HEK293T (cell line): Measurements from ENCODE around the gene MKNK1.

Source experiments
- CTCF ChIA-PET: fragments of 350-600 bp; formaldehyde crosslinking; extraction: SDS; loops from one replicate; lab custom pipeline; 2021; ENCODE audit warnings: antibody characterized with exemption, inconsistent platforms; lab: Yijun Ruan, JAX
- POLR2A ChIA-PET: fragments of 350-600 bp; formaldehyde crosslinking; extraction: SDS; loops from one replicate; lab custom pipeline; 2020; ENCODE audit warnings: antibody characterized with exemption, inconsistent platforms; lab: Yijun Ruan, JAX
- DNase-seq: peaks from one replicate; pipeline ENCODE4 v3.0.0; 2012; ENCODE audit warnings: mixed read lengths; ENCODE audit errors: extremely low spot score
- ARNT ChIP-seq: fragments of 450-650 bp; IDR thresholded peaks from 2 replicates; pipeline ENCODE4 v1.6.1; 2017; ENCODE audit warnings: mild to moderate bottlenecking
- BHLHE40 ChIP-seq: fragments of 450-650 bp; IDR thresholded peaks from 2 replicates; pipeline ENCODE4 v1.6.1; 2016; ENCODE audit warnings: mild to moderate bottlenecking, moderate library complexity, borderline replicate concordance
- CTBP1 ChIP-seq: fragments of 450-650 bp; IDR thresholded peaks from 2 replicates; pipeline ENCODE4 v1.6.1; 2016; ENCODE audit warnings: borderline replicate concordance
- ELF4 ChIP-seq: fragments of 450-650 bp; IDR thresholded peaks from 2 replicates; pipeline ENCODE4 v1.6.1; 2017; ENCODE audit warnings: antibody characterized with exemption
- FOXA1 ChIP-seq: fragments of 450-650 bp; IDR thresholded peaks from 2 replicates; pipeline ENCODE4 v1.6.1; 2016; ENCODE audit warnings: mild to moderate bottlenecking
- FOXK2 ChIP-seq: fragments of 450-650 bp; IDR thresholded peaks from 2 replicates; pipeline ENCODE4 v1.6.1; 2016; ENCODE audit warnings: mild to moderate bottlenecking
- FOXM1 ChIP-seq: fragments of 450-650 bp; IDR thresholded peaks from 2 replicates; pipeline ENCODE4 v1.6.1; 2017; ENCODE audit warnings: mild to moderate bottlenecking, borderline replicate concordance
- HDGF ChIP-seq: fragments of 450-650 bp; IDR thresholded peaks from 2 replicates; pipeline ENCODE4 v1.6.1; 2017; ENCODE audit warnings: antibody characterized with exemption, borderline replicate concordance
- L3MBTL2 ChIP-seq: fragments of 450-650 bp; conservative IDR thresholded peaks from 2 replicates; pipeline ENCODE4 v1.6.1; 2016; ENCODE audit warnings: mild to moderate bottlenecking
- LEF1 ChIP-seq: fragments of 450-650 bp; IDR thresholded peaks from 2 replicates; pipeline ENCODE4 v1.6.1; 2017; ENCODE audit warnings: mild to moderate bottlenecking, borderline replicate concordance
- NFRKB ChIP-seq: fragments of 450-650 bp; IDR thresholded peaks from 2 replicates; pipeline ENCODE4 v1.6.1; 2016; ENCODE audit warnings: mild to moderate bottlenecking, moderate library complexity
- SP1 ChIP-seq: fragments of 450-650 bp; IDR thresholded peaks from 2 replicates; pipeline ENCODE4 v1.6.1; 2017
- SUZ12 ChIP-seq: fragments of 450-650 bp; IDR thresholded peaks from 2 replicates; pipeline ENCODE4 v1.6.1; 2016; ENCODE audit warnings: mild to moderate bottlenecking
- TARDBP ChIP-seq: fragments of 450-650 bp; IDR thresholded peaks from 2 replicates; pipeline ENCODE4 v1.6.1; 2016
- ZNF384 ChIP-seq: fragments of 450-650 bp; IDR thresholded peaks from 2 replicates; pipeline ENCODE4 v1.6.1; 2016
- TF ChIP-seq, protein P1 (sequence below): fragments of 450-650 bp; IDR thresholded peaks from 2 replicates; pipeline ENCODE4 v1.6.1; 2016

The MKNK1 gene

DNA sequence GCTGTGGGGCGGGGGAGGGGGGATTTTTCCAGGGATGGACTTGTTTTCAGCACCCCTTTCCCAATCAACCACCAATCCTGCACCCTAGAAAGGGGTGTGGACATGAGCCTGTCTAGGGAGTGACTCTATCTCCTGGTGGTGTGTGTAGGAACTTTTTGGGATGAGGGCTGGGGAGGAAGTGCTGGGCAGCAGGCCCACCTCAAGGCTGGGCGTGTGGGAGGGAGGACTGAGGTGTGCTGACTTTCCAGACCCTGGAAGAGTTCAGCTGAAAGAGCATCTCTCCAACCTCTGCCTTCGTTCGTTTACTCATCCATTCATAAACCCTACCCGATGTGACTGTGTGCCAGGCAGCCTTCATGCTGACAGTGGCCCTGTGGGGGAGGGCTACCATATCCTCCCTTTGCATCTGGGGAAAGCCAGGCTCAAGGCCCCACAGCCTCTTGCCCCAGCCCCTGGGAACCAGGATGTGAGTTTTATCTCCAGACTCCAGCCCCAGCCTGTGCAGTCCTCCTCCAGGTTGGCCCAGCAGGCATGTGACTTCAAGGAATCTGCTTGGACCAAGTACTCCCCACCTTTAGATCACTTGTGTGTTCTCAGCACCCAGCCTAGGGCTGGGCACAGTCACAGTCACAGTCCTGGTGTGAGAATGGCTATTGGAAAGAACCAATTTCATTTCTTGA lies 59.4 kb downstream of the MKNK1 start:
- no peak for DNase-seq
- ChIA-PET POLR2A (no interaction called here), CTCF (interaction anchor here (0.6 to 2.2 kb wide), 2 partner anchors 98 to 110 kb away, joined by 4 to 9 read pairs; no protein-coding TSS in a partner anchor)
- TF ChIP-seq SUZ12: no peak
- TF ChIP-seq TARDBP: no peak
- no peak for TF ChIP-seq LEF1
- TF ChIP-seq ZNF384: no peak
- no peak for TF ChIP-seq FOXM1
- TF ChIP-seq, protein P1, sequence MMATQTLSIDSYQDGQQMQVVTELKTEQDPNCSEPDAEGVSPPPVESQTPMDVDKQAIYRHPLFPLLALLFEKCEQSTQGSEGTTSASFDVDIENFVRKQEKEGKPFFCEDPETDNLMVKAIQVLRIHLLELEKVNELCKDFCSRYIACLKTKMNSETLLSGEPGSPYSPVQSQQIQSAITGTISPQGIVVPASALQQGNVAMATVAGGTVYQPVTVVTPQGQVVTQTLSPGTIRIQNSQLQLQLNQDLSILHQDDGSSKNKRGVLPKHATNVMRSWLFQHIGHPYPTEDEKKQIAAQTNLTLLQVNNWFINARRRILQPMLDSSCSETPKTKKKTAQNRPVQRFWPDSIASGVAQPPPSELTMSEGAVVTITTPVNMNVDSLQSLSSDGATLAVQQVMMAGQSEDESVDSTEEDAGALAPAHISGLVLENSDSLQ: no peak
- TF ChIP-seq HDGF: no peak
- no peak for TF ChIP-seq FOXA1
- TF ChIP-seq BHLHE40: no peak
- no peak for TF ChIP-seq L3MBTL2
- TF ChIP-seq ARNT: no peak
- TF ChIP-seq FOXK2: no peak

DNA sequence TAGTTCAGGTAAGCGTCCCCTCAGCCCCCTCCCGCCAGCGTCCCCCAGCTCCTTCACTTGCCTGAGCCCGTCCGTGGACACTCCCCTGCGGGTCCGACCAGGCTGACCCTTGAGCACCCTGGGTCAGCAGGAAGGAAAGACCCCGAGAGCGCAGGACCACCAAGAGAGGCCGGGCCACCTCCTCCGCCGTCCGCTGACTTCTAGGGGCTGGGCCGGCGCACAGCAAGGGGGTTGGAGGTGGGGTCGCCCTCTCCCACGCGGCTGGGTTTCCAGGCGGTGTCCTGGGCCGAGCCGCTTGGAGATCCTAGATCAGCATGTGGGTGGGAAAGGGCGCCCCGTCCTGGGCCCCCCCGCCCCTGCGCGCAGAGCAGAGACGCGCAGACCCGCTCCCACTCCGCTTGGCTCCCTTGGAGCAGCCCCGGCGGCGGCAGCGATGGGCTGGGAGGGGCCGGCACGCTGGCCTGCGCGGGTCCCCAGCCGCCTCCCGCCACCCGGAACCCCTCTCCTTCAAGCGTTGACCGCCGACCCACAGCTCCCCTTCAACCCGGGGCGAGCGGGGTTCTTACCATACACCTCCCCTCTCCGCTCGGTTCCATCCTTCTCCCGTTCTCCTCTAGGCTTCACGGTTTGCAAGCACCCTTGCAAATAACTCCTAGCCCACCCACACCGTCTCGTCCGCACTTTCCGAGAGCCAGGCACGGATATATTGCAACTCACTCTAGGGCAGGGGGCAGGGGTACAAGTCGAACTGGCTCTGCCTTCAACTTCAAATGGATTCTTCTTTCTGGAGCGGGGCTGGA lies 60.1 kb downstream of the MKNK1 start:
- ChIA-PET POLR2A (no interaction called here), CTCF (interaction anchor here (2.2 kb wide), 1 partner anchor 97 kb away, joined by 9 read pairs; no protein-coding TSS in a partner anchor)
- DNase-seq: no peak
- TF ChIP-seq BHLHE40: no peak
- no peak for TF ChIP-seq ARNT
- no peak for TF ChIP-seq LEF1
- TF ChIP-seq HDGF: no peak
- TF ChIP-seq SP1: no peak
- no peak for TF ChIP-seq ELF4
- no peak for TF ChIP-seq FOXM1
- TF ChIP-seq FOXK2: no peak
- no peak for TF ChIP-seq SUZ12
- no peak for TF ChIP-seq CTBP1
- no peak for TF ChIP-seq NFRKB
- no peak for TF ChIP-seq ZNF384

DNA sequence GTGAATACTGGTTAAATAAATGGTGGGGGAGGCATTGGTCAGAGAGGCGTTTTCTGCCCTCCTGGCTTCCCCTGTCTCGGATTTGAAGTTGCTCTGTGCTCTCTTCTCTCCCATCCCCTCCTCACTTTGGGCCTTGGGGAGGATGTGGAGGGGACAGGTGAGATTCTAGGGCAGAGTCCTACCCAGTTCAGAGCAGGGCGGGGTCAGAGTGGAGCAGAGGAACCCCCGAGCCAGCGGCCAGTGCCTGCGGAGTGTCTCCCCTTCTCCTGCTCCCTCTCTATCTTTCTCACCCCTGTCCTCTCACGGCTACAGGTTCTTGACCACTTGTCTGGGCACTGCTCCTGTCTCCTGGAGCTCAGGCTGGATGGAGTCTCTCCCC lies 60.7 kb downstream of the MKNK1 start:
- CTCF ChIA-PET: no interaction called here
- POLR2A ChIA-PET: no interaction called here
- no peak for DNase-seq

DNA sequence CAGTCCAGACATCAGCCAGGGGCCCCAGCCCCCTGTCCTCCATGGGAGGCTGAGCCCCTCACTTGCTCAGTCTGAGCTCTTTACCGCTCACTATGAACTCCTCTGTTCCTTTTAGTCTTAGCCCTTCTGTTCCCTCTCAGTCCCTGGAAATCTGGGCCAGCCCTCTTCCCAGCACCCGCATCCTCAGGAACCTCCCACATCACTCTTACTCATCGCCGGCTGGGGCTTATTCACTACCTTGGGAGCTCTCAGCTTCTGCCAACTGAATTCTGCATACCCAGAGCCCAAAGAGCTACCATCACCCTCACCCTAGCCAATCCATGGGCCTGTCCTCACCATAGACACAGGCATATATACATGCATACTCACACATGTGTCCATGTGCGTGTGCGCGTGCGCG lies 64.1 kb downstream of the MKNK1 start:
- POLR2A ChIA-PET: no interaction called here
- no peak for DNase-seq
- TF ChIP-seq, protein P1: no peak
- TF ChIP-seq FOXA1: no peak
- CTCF ChIA-PET: interaction anchor here (0.7 to 2.5 kb wide), 3 partner anchors 10 to 94 kb away, joined by 3 to 10 read pairs (median 8); no protein-coding TSS in a partner anchor

More for the DNA sequence above, 60.7 kb downstream of the MKNK1 start:
- TF ChIP-seq TARDBP (no peak), HDGF (no peak), ELF4 (no peak), L3MBTL2 (no peak), SUZ12 (no peak), FOXA1 (no peak), NFRKB (no peak), FOXM1 (no peak), BHLHE40 (no peak), LEF1 (no peak), ZNF384 (no peak)

DNA sequence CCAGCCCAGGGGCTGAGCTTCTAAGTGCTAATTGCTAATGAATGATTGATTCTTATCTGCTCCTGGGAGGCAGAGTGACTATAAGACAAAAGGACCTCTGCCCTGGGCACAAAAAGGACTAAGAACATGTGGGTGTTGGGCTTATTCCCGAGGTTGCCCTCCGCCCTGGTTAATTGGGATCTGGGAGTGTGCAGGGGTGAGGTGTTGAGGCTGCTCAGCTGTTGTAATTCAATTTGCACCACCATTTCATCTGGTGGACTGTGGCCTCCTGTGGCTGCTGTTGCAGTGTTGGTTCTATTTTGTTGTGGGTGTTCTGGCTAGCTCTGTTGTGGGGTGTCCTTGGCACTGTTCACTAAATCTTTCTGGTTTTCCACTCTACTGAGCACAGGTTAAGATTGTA lies 65.9 kb downstream of the MKNK1 start:
- no peak for DNase-seq
- POLR2A ChIA-PET: no interaction called here
- CTCF ChIA-PET: interaction anchor here (1.3 kb wide), 1 partner anchor 91 kb away, joined by 5 read pairs; no protein-coding TSS in a partner anchor
- no peak for TF ChIP-seq ZNF384
- TF ChIP-seq TARDBP: no peak
- TF ChIP-seq ARNT: no peak
- TF ChIP-seq L3MBTL2: no peak
- no peak for TF ChIP-seq FOXA1

DNA sequence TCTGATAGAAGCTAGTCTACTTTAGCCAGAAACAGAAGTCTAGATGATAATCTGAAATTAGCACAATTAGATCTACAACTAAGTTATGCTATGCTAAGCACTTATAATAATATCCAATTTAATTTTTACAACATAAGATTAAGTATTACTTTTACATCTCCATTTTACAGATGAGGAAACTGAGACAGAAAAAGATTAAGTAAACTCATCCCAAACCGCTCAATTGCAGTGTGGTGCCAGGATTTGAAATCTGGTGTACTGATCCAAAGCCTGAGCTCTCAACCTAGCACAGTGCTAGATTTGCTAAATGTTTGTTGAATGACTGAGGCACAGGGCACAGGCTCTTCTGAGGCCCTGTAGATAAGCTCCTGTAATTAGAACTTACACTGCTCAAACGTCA lies 66.4 kb downstream of the MKNK1 start:
- DNase-seq: no peak
- ChIA-PET POLR2A (no interaction called here), CTCF (interaction anchor here (1.3 kb wide), 1 partner anchor 91 kb away, joined by 5 read pairs; no protein-coding TSS in a partner anchor)
- TF ChIP-seq, protein P1: no peak
- TF ChIP-seq L3MBTL2 (no peak), ZNF384 (no peak), HDGF (no peak), SUZ12 (no peak), BHLHE40 (no peak)
